Hematopoietic multipotent progenitor cell treated with erythropoietin and hydrocortisone succinate and interleukin-3 and kit ligand, for 17 days (in vitro differentiated cells): ENCODE results near the gene DDX21.
"Not testable (repeated sequence)": the region's sequence is repeated elsewhere in the genome, so short reads cannot be mapped to it uniquely, and the experiment has no call there.

Source experiments
- DNase-seq: peaks from one replicate; pipeline ENCODE4 v3.0.0-alpha.2; 2015; ENCODE audit warnings: low spot score

DDX21 gene

DNA sequence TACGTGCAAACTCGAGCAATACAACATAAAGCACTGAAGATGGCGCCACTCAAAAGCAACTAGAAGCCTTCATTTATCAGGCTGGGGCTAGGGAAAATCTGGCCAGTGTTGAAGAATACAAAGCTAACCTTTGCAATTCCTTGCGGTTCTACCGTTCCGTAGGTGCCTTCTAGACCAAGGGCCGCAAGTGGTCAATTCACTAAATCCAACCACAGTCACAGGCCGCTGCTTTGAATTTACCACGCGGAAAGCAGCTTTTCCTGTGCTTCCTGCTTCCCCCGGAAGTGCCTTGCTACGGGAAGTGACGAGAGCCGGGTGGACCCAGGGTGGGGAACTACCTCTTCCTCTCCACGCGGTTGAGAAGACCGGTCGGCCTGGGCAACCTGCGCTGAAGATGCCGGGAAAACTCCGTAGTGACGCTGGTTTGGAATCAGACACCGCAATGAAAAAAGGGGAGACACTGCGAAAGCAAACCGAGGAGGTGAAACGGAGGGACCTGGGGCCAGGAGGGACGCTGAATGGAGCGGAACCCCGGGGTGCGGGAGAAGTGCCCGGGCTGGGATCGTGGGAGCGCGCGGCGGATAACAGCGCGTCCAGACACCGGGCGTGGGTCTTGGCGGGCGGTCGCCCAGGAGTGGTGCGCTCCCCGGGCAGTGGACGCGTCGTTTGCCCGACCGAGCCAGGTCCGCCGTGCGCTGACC lies at the start of gene DDX21:
Gene DDX21 (plus strand): TSS at position 339 of the 701 bp plus-strand sequence. CDS start 56 bp downstream, at position 395.
- DNase-seq: peak; percentile 85

DNA sequence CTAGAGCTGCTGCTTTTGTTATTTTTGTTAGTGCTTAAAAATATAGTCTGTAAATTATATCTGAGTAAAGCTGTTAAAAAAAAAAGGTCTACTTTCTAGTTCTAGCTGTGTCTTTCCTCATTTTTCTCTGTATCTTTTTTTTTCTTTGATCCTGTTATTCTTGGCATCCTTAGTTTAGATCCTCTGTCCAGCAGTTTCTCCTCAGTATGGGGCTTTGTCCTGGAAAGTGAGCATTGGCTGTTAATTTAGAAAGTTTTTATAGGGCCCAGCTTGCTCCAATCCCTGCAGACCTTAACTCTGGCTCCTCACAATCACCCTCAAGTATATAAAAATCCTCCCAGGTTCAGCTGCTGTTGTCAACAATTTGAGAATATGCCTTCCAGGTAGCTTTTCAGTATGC lies 31.4 kb upstream of the DDX21 start:
- no peak for DNase-seq

DNA sequence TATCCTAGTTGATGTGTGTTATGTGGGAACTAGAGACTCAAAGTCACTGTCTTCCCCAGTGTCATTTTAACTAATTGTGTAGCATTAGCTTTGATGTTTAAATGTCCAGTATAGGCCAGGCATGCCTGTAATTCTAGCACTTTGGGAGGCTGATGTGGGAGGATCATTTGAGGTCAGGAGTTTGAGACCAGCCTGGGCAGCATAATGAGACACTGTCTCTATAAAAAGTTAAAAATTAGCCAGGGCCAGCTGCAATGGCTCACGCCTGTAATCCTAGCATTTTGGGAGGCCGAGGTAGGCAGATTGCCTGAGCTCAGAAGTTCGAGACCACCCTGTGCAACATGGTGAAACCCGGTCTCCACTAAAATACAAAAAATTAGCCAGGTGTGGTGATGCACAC lies 30.5 kb upstream of the DDX21 start:
- no peak for DNase-seq

DNA sequence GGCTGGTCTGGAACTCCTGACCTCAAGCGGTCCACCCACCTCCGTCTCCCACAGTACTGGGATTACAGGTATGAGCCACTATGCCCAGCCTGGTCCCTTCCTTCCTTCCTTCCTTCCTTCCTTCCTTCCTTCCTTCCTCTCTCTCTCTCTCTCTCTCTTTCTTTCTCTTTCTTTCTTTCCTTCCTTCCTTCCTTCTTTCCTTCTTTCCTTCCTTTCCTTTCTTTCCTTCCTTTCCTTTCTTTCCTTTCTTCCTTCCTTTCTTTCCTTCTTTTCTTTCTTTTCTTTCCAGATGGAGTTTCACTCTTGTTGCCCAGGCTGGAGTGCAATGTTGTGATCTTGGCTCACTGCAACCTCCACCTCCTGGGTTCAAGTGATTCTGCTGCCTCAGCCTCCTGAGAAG lies 26.8 kb upstream of the DDX21 start:
- DNase-seq: not testable (repeated sequence)

DNA sequence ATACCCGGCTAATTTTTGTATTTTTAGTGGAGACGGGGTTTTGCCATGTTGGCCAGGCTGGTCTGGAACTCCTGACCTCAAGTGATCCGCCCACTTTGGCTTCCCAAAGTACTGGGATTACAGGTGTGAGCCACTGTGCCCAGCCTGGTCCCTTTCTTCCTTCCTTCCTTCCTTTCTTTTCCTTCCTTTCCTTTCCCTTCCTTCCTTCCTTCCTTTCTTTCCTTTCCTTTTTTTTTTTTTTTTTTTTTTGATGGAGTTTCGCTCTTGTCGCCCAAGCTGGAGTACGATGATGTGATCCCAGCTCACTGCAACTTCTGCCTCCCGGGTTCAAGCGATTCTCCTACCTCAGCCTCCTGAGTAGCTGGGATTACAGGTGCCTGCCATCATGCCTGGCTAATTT lies 26.1 kb upstream of the DDX21 start:
- not testable (repeated sequence) for DNase-seq

DNA sequence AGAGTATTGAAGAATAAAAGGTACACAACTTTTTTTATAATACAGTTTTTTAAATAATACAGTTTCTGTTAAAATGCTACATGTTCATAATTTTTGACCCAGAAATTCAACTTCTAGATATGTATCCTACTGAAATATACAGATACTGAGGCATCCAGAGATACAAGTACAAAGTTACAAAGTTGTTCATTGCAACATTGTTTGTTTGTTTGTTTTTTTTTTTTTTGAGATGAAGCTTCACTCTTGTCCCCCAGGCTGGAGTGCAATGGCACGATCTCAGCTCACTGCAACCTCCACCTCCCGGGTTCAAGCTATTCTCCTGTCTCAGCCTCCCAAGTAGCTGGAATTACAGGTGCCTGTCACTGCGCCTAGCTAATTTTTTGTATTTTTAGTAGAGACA lies 23.1 kb upstream of the DDX21 start:
- not testable (repeated sequence) for DNase-seq

DNA sequence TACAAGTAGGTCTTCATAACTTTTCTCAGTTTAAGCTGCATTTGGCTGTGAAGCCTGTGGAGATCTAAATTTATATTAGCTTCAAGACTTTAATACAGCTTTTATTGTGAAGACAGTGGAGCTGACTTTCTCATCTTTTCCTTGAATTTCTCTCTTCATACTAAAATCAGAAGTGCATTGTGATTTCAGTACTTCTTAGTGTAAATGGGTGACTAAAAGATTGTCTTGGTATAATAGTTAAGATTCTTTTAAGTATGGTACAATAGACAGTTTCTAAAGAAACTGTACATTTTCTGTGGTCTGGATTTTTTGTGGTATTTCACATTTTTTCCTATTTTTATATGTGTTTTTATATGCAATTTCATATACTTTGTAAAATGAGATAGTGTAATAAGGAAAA lies 21.0 kb upstream of the DDX21 start:
- no peak for DNase-seq

DNA sequence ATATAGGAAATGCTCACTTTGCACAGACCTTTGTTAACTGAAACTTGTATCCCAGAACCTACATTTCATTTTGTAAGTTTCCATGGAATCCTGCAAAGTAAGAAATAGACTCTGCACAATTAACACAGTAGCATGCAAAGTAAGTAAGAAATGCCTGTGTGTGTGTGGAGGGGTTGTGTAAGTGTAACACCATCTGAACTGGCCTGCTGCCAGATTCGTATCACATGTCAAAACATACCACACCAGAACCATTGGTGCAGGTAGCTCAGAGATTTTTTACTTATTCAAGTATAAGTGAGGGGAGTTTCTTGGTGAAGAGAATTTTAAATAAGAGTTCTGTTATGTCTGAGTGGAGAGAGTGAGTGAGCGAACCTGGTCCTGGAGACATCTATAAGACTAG lies 17.9 kb upstream of the DDX21 start:
- no peak for DNase-seq

DNA sequence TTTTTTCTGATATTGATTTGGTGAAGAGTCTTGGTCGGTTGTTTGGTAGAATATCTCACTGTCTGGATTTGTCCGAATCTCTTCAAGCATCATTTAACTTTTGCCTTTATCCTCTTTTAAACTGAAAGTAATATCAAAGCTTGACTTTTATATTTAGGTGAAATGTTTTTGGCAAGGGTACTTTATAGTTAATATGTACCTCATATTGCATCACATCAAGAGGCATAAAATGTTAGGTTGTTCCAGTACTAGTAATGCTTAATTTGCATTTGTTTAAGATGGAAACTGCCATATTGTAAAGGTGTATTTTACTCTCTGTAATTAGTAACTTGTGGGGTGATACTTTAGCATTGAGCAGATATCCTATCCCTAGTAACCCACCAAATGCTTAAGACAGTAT lies 17.1 kb upstream of the DDX21 start:
- no peak for DNase-seq

DNA sequence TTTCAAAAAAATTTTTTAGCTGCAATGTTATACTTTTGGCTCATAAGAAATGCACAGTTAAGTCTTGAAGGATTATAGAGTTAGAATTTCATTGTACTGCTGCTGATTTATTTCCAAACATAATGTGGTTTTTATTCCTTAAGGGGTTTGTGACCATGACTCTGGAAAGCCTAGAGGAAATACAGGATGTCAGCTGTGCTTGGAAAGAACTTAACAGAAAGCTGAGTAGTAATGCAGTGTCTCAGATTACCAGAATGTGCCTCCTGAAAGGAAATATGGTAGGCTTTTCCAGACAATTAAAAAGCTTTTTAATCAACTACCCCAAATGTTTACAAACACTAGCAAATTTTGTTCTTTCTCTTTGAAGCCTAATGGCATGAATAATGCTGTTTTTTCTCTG lies 15.1 kb upstream of the DDX21 start:
- not testable (repeated sequence) for DNase-seq

DNA sequence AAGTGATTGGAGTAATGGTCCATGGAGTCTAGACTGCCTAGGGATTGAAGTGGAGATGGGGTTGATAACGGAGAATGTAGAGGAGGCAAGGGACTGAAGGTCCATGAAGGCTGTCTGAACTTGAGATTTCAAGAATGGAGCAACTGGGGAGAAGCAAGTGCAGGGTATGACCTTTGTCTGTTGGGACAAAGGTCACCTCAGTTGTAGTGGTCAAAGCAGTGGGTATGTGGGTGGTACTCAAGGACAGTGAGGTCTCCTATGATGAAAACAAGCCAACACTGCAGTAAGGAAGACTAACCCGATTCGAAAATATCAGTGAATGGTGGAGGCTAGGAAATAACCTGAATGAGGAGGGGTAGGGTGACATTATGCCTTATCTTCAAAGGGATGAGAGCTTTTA lies 5.4 kb upstream of the DDX21 start:
- DNase-seq: no peak

DNA sequence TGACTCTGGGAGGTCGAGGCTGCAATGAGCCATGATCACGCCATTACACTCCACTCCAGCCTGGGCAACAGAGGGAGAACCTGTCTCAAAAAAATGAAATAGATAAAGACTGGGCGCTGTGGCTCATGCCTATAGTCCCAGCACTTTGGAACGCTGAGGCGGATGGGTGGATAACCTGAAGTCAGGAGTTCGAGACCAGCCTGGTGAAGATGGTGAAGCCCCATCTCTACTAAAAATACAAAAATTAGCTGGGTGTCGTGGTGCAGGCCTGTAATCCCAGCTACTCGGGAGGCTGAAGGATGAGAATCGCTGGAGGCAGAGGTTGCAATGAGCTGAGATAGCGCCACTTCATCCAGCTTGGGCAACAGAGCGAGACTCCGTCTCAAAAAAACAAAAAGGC lies 1.1 kb upstream of the DDX21 start:
- DNase-seq: no peak

DNA sequence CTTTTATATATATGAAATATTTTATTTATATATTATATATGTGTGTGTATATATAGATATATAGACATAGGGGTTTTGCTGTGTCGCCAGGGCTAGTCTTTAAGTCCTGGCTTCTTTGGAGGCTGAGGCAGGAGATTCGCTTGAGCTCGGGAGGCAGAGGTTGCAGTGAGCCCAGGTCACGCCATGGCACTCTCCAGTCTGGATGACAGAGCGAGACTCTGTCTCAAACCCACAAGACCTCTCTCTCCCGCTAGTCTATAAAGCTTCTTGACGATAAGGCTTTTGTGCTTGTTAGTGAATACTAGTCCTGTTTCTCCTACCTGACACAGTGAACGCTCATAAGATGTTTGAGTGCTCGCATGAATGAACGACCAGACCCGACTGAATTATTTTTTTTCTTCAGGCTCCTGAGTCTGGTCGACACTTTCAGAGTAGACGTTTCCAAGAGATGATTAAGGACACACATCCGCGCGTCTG lies 577 bp upstream of the DDX21 start:
- no peak for DNase-seq

DNA sequence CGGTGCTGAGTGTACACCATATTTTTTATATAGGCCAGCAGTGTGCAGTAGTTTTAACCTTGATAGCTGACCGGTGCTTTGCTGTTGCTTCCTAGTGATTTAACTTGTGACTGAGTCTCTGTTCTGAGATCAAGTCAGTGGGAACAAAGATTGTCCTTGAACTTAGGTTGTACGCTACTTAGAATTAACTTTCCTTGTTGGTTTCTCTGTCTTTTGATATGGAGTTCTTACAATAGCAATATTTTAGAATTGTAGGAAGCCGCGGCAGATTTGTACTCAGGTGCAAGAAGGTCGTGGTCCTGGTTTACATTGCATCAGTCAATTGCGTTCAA lies 1.3 kb downstream of the DDX21 start:
- DNase-seq: no peak

DNA sequence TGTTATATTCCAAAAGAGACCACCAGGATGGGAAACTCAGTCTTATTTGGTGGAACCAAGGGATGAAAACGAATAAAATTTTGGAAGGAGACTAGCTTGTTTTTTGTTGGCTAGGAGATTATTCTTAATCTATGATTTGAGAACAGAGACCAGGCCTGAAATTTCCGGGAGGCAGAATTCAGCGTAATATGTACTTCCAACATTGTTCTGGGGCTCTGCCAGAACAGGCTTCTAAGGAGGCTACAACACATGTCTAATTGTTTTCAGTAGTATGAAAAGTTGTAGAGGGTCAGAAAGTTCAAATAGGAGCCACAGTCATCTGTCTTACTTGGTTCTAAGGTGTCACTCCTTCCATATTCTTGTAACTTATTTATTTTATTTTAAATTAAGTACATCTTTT lies 1.7 kb downstream of the DDX21 start:
- no peak for DNase-seq

DNA sequence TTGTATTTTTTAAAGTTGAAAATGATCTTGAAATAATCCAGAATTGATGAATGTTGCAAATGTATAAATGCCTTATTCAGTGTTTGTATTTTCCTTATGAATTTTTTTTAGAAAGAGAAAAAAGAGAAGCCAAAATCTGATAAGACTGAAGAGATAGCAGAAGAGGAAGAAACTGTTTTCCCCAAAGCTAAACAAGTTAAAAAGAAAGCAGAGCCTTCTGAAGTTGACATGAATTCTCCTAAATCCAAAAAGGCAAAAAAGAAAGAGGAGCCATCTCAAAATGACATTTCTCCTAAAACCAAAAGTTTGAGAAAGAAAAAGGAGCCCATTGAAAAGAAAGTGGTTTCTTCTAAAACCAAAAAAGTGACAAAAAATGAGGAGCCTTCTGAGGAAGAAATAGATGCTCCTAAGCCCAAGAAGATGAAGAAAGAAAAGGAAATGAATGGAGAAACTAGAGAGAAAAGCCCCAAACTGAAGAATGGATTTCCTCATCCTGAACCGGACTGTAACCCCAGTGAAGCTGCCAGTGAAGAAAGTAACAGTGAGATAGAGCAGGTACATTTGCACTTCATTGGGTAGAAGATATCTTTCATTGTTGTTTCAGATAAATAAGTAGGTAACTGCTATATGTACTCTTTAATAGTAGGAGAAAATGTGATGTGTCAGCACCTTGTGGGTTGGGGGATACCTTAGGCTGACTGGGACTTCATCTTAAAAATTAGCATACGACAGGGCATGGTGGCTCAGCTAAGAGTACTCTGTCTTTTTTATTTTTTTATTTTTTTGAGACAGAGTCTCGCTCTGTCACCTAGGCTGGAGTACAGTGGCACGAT lies 3.9 kb downstream of the DDX21 start:
- DNase-seq: no peak

DNA sequence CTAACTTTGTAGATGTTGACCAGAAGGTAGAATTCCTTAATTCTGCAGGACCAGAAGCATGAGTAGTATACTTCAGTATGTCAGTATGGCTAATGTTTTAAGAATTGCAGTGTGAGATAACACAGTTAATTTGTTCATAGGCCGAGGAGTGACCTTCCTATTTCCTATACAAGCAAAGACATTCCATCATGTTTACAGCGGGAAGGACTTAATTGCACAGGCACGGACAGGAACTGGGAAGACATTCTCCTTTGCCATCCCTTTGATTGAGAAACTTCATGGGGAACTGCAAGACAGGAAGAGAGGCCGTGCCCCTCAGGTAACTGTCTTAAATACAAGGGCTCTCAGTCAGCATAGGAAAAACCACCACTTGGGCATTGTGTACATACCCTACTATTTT lies 7.2 kb downstream of the DDX21 start:
- no peak for DNase-seq

DNA sequence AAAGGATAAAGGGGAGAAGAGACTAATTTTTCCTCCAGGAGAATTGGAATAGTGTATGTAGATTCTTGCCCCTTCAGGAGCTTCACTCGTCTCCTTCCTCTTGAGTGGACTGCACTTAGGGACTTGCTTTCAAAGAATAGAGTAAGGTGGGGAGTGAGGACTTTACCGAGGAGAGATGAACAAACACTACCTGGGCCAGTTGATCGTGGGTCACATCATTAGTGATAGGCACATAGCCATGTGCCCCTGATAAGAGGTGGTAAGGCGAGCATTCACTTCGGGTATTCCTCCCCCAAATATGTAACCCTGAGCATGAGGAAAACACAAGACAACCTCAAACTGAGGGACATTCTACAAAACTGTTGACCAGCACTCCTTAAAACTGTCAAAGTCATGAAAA lies 18.0 kb downstream of the DDX21 start:
- DNase-seq: no peak

DNA sequence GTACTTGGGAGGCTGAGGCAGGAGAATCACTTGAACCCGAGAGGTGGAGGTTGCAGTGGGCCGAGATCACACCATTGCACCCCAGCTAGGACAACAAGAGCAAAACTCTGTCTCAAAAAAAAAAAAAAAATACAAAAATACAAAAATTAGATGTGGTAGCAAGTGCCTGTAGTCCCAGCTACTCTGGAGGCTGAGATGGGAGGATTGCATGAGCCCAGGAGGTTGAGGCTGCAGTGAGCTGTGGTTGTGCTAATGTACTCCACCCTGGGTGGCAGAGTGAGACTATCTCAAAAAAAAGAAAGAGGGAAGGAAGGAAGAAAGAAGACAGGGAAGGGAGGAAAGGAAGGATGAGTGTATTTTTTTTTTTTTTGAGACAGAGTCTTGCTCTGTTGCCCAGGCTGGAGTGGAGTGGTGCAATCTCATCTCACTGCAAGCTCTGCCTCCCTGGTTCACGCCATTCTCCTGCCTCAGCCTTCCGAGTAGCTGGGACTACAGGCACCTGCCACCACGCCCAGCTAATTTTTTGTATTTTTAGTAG lies 20.0 kb downstream of the DDX21 start:
- not testable (repeated sequence) for DNase-seq

DNA sequence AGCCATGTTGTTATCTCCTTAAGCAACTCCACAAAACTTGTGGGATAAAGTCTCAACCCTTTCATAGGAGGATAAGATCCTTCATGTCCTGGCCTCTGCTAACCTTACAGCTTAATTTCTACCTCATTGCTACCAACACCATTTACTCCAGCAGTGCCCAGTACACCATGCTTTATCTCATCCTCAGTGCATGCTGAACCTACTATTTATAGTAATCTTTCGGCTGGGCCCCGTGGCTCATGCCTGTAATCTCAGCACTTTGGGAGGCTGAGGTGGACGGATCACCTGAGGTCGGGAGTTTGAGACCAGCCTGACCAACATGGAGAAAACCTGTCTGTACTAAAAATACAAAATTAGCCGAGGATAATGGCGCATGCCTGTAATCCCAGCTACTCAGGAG lies 23.8 kb downstream of the DDX21 start:
- not testable (repeated sequence) for DNase-seq

DNA sequence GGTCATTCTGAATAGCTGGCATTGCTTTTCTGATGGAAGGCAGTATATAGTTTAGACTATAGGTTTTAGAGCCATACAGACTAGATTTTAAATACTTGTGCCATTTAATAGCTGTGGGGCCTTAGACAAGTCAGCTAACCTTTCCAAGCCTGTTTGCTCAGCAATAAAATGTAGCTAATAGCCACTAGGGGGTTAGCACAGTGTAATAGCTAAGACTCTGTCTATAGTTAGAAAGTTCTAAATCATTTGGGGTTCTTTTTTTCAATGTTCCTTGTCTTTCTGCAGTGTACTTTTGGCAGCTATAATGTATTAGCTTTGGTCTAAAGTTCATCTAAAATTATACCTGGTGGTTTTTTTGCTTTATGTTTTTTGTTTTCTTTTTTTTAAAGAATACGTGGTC lies 25.1 kb downstream of the DDX21 start:
- no peak for DNase-seq

DNA sequence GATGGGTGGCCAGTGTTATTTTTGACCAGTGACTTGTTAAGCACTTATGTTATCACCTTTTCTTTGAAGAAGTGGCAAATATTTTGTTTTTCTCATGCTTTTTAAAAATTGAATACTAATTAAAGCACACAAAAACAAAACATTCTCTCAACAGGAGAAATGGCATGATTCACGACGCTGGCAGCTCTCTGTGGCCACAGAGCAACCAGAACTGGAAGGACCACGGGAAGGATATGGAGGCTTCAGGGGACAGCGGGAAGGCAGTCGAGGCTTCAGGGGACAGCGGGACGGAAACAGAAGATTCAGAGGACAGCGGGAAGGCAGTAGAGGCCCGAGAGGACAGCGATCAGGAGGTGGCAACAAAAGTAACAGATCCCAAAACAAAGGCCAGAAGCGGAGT lies 26.4 kb downstream of the DDX21 start:
- DNase-seq: no peak

DNA sequence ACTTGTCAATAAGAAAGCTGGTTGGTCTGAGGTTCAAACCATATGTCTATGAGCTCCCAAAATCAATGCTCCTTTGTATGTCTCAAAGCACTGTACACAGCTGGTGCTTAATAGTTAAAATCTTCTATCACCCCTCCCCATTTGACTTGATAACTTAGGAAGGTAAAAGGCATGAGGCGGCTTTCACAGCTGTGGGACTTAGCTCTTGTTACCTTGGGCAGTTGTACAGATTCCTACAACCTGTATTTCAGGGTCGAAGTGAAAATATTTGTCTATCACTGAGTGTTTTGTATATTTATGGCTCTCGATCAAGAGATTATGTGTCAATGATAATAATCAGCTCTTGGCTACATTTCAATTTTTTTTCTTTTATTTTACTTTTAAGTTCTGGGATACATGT lies 31.6 kb downstream of the DDX21 start:
- DNase-seq: no peak
